Stimulated activated CD4-positive, alpha-beta T cell treated with anti-CD3 and anti-CD28 coated beads, Interleukin-12 subunit alpha, Interleukin-12 subunit beta, amount 100 ng/mL, for 4 hours (primary cell): Measurements from ENCODE around the gene STAP1.

Experiments
- DNase-seq: peaks from one replicate; pipeline ENCODE4 v3.0.0-alpha.2; 2020

STAP1 gene

GRCh38 chr4:67565284-67565683, 6.8 kb downstream of the STAP1 start:
- DNase-seq = no peak

- DNase-seq = no peak
Measured at GRCh38 chr4:67566335-67566734, 7.8 kb downstream of the STAP1 start.

DNA sequence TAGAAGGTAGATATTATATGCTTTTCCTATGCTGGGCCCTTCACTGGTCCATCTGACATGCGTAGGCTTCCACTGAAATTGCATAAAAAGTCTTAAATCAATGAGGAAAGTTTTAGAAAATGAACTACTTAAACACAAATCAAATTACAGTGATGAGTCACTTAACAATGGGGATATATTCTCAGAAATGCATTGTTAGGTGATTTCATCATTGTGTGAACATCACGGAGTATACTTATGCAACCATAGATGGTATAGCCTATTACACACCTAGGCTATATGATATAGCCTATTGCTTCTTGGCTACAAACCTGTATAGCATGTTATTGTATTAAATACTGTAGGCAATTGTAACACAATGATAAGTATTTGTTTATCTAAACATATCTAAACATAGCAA, 10.3 kb downstream of the STAP1 start:
- no peak for DNase-seq

GRCh38 chr4:67570537-67570936, 12.0 kb downstream of the STAP1 start:
- no peak for DNase-seq

DNA sequence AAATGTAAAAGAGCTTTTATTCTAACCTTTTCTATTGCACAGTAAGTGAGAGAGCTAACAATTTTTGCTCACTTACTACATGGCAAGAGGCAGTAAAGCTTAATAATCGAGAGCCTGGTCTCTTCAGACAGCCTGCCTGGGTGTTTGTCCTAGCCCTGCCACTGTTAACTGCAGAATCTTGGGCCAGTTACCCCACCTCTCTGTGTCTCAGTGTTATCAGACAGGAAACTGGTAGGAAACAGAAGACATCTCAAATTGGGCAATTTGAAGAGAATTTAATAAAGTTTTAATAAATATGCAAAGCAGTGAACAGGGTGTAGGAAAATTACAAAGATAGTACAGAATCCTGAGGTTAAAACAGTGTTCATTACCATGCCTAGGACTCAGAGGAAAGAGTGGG, 13.4 kb downstream of the STAP1 start:
- no peak for DNase-seq

DNA sequence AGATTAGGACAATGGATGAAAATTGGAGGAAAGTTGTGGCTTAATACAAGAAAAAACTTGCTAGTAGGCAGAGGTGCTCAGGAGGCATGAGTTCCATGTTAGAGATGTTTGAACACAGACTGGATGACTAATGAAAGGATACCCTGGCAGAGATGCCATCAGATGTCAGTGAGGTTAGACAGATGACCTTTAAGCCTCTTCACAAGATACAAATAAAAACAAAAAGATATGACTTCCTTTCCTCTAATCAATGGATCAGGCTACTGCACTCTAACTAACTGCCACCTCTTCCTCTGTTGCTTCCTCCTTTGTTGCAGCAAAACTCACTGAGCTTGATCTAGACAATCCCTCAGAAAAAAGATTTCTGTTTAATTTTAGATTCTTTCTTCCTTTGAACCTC, 14.7 kb downstream of the STAP1 start:
- DNase-seq = no peak

DNA sequence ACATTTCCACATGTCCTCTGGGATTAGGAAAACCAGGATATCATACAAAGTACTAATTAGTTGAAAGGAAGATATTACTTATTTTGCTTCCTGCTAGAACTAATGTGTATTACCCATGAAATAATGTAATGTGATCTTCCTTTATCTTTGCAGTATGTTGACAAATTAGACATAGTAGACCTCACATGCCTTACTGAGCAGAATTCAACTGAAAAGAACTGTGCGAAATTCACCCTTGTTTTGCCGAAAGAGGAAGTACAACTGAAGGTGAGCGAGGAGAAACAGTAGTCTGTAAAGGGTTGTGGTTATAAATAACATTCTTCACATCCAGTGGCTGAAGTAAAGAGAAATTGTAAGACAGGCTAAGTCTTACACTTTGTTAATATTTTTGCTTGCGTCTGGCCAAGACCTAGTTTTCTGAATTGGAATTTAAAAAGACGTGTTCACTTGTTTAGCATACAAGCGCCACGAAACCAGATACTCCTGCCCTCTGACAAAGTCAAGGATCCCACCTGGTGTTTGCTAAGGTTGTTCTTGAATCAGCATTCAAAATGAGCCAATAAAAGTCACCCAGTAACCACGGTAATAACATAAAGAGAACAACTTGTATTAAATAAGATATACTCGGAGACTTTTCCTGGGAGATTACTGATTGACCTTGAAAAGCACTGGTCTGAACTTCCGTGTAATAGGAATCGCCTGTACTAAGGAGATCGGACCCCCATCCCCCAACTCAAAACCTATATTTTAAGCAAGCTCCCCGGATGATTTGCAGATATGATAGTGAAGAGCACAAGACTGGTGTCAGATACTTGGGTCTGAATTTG, 16.9 kb downstream of the STAP1 start:
- no peak for DNase-seq

- no peak for DNase-seq
Measured at GRCh38 chr4:67576059-67576466, 17.5 kb downstream of the STAP1 start.

DNA sequence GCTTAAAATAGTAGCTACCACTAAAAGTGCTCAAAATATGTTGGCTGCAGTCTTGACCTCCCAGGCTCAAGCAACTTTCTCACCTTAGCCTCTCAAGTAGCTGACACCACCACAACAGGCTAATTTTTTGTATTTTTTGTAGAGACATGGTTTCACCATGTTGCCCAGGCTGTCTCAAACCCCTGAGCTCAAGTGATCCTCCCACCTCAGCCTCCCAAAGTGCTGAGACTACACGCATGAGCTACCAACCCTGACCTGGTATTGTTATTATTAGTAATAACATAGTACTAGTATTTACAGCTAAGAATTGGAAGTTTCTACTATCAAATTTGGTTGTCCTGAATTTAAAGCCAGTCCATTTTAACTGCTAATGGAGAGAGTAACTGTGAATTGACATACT, 18.0 kb downstream of the STAP1 start:
- DNase-seq = no peak

GRCh38 chr4:67580577-67580976, 22.1 kb downstream of the STAP1 start:
- DNase-seq = no peak

DNA sequence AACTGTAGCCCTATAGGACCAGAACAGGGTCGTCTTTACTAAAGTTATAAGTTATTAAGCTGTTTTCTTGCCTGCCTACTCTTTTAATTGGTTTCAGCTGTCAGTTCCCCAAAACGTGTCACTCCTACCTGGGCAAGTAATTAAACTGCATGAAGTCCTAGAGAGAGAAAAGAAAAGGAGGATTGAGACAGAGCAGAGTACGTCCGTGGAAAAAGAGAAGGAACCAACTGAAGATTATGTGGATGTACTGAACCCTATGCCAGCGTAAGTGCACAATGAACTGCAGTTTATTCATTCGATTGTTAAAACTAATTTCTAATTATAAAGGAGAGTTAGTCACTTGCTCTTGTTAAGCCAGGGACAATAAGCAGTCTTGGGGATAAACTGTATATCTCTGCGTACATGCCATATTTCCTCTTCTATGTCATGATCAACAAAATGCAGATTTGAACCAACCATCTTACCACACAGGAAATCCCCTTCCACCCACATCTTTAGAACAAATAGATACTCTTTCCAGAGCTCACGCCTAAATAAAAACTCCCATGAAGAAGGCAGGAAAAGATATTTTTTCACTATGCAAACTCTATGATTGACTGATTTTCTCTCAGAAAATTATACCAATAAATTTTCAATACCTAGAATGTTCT, 22.8 kb downstream of the STAP1 start:
- DNase-seq = no peak

GRCh38 chr4:67581913-67582312, 23.4 kb downstream of the STAP1 start:
- DNase-seq = no peak

GRCh38 chr4:67584496-67584895, 26.0 kb downstream of the STAP1 start:
- no peak for DNase-seq

DNA sequence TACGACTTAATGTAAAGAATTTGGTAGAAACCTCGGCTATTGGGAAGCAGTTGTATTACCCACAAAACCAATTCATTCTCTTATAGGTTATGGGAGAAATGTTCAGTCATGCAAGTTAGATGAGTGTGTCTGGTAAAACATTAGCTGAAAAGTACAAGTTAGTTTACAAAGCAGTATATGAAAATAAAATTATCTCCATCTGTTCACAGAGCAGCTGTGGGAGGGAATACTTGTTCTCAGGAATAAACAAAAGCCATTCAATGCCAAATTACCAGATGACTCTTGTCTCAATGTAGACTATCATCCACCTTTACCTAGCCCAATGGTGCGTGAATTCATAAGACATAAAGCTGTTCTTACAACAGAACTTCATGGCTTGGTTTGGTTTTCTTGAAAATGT, 28.6 kb downstream of the STAP1 start:
- DNase-seq = no peak

DNA sequence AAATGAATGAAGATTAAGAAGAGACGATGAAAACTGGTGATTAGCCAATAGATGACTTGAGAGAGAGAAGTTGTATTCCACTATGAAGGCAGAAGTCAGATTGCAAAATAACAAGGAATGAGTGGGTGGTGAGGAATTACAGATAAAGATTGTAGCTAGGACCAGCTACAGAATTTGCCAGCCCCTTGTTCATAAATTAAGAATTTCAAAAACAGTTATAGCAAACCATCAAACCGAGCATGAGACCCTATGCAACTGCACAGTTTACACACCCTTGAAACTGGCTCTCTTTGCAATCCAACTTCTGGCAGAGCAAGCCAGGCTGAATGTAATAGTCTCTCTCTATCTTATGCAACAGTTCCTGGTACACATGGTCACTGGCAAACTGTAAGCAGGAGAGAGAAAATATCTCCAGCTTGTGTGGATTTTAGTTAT, 35.2 kb downstream of the STAP1 start:
- DNase-seq = no peak

DNA sequence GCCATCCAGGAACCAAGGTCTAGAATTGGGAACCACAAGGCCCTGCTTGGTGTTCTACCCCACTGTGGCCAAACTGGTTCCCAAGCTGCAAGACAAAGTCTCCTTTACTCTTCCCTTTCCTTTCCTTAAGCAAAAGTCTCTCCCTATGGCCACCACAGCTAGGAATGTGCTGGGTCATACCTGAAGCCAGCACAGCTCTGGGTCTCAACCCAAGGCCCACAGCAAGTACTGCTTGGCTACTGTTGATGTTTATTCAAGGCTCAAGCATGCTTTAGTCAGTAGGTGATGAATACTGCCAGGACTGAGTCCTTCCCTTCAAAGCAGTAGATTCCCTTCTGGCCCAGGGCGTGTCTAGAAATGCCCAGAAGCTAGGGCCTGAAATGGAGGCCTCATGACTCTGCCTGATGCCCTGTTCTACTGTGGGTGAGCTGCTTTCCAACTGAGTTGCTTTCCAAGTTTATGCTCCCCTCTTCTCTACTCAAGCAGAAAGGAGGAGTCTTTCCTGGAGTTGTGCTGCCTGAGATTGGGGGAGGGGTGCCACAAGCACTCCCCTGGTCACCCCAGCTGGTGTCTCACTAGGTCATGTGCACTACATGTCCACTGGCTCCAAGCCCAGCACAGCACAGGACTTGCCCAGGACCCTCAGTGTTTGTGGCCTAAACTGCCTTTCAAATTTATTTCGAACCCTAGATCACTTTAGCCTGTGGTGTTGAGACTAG, 44.9 kb downstream of the STAP1 start:
- no peak for DNase-seq

- DNase-seq = no peak
Measured at GRCh38 chr4:67604029-67604381, 45.5 kb downstream of the STAP1 start.

- DNase-seq = no peak
Measured at GRCh38 chr4:67604749-67605148, 46.2 kb downstream of the STAP1 start.

DNA sequence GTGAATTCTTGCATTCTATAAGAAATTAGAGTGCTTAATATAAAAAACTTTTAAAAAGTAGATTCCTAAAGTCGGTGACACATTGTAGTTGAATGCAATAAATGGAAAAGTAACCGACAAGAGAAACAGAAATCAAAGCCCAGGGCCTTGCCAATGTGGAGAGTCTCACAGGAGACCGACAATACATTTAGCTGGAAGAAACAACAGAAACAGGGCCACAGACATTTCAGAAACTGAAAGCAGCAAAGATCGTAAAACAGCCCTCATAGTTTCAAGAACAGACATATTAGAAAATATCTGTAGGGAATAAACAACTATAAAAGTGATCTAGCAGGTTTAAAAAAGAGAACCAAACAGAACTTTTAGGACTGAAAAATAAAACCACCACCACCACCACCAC, 49.5 kb downstream of the STAP1 start:
- no peak for DNase-seq

DNA sequence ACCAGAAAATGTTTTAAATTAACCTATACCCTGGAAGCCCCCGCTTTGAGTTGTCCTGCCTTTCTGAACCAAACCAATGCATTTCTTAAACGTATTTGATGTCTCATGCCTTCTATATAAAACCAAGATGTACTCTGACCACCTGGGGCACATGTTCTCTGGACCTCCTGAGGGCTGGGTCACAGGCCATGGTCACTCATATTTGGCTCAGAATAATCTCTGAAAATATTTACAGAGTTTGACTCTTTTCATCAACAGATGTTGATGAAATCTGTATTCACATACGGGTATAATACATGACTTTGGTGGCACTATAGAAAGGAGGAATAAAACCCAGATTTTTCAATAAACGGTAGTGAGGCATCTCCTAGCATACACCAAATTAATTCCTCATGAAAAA, 55.7 kb downstream of the STAP1 start:
- no peak for DNase-seq

DNA sequence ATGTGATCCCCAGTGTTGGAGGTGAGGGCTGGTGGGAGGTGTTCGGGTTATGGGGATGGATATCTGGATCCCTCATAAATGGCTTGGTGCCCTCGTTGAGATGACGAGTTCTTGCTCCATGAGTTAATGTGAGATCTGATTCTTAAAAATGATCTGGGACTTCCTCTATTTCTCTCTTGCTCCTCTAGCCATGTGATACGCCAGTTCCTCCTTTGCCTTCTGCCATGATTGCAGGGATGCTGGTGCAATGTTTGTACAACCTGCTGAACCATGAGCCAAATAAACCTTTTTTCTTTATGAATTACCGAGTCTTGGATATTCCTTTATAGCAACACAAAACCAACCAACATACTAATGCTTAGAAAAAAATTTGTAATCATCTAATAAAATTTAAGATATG, 56.6 kb downstream of the STAP1 start:
- no peak for DNase-seq

DNA sequence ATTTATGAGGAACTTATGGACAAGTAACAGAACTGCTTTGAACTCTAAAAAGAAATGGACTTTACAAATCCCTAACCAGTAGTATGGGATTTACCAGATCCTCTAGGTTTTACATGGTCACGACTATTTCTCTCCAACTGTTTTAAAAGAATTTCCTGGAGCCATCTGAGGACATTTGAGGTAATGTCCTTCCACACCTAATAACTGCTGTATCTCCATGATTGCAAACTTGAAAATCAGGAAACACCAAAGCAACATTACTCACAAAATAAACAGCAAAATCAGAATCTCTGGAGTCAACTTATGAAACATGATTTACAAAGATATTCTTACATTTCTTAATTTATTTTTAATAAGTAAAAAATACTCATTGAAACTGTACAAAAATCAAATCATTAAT, 58.0 kb downstream of the STAP1 start:
- DNase-seq = no peak

DNA sequence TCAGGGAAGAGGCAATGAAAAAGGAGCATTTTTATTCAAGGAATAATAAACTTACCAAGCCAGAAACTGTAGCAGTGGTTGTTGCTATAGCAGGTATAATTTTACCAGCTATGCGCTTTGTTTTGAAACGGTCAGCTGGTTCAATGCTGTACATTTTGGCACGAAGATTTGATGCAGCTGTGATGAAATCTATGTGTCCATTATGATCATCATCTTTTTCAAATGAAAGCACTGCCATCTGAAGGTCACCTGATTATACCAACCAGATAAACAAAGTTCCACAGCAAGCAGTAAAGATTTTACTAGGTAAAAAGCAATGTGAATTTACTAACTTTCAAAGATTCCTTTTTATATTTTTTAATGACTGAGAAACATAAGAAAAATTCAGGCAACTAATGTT, 66.4 kb downstream of the STAP1 start:
- DNase-seq = no peak

DNA sequence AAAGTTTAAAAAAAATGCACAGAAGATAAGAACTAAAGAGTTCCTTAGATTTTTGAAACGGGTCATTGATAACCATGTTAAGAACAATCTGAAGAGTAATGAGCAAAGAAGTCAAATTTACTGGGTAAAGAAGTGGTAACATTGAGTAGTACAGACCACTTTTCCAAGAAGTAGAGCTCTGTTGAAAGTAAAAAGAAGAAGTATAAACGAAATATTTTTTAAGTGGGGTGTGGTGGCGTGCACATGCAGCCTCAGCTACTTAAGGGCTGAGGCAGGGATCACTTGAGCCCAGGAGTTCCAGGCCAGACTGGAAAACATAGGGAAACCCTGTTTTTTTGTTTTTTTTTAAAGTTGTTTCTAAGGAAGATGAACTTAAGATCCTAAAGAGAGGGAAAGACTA, 74.0 kb downstream of the STAP1 start:
- DNase-seq = no peak
